ENCODE results near the gene ZBED4.
"Not testable (repeated sequence)": the region's sequence is repeated elsewhere in the genome, so short reads cannot be mapped to it uniquely, and the experiment has no call there.

Gene ZBED4

DNA sequence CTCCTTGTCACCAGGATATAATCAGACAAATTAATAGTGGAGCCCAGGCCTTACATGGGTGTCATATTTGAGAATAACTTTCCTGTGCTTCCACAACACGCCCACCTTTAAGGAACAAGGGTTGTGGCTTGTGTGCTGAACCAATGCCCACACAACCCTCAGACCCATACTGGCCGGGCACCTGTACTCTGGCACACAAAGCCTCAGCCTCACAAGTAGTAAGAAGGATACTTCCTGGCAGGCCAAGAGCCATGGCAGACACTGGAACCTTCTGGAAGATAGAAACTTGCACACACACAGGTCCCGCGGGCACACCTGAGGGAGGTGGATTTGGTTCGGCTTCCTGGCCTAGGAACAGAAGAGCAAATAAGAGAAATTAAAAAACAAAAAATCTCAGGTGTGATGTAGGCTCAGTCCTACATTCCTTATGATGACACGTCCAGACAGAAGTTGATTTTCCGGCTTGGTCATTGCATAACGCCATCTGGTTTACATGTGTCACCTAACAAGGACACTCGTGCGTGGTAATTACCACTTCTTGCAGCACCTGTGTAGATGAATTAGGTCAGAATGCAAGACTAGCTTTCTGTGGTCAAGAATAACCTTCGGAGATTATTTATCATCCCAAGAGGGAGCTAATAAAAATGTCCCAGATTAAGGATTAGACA, 20.2 kb upstream of the ZBED4 start:
- TF ChIP-seq GATA1 (IDR thresholded peaks at IDR 0.05; ENCODE audit: low read depth, low read length) (no peak), POLR2A (IDR thresholded peaks at IDR 0.05; ENCODE audit: low read length) (no peak)
- no peak for DNase-seq

DNA sequence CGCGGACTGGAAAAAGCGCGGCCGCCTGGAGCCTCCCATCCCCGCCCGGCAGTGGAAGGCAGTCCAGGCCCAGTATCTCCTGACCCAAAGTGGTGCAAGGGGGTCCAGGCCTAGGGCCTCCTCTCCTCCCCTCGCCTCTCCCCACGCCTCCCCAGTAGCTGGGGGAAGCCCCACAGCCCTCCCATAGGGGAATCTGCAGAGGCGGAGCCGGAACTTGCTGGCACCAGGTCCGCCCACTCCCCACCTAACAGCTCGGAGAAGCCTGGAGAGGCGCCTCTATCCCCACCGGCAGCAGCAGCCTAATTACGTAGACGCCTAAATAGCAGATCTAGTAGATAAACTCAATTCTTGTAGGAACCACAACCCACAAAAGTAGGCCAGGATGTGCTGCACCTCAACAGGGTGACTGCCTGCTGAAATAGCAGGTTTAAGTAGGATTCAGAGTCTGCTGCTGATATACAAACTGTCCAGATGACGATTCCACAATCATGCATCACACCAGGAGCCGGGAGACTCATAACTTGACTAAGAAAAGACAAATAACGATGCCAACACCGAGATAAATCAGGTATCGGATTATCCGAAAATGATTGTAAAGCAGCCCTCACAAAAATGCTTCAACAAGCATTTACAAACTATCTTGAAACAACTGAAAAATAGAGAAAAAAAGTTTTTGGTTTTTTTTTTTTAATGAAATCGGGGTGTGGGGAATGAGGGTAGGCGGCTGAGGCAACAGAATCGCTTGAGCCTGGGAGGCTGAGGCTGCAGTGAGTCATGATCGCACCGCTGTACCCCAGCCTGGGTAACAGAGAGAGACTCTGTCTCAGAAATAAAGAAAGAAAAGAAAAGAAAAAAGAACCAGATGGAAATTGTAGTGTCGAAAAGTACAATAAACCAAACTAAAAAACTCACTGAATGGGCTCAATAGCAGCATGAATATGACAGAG, 14.6 kb upstream of the ZBED4 start:
- no peak for TF ChIP-seq POLR2A (IDR thresholded peaks at IDR 0.05; ENCODE audit: low read length)
- no peak for TF ChIP-seq GATA1 (IDR thresholded peaks at IDR 0.05; ENCODE audit: low read depth, low read length)
- no peak for DNase-seq

GRCh38 chr22:49845241-49845640, 8.4 kb upstream of the ZBED4 start:
- DNase-seq, result no peak
- TF ChIP-seq GATA1 (IDR thresholded peaks at IDR 0.05; ENCODE audit: low read depth, low read length), result no peak
- TF ChIP-seq POLR2A (IDR thresholded peaks at IDR 0.05; ENCODE audit: low read length), result no peak

DNA sequence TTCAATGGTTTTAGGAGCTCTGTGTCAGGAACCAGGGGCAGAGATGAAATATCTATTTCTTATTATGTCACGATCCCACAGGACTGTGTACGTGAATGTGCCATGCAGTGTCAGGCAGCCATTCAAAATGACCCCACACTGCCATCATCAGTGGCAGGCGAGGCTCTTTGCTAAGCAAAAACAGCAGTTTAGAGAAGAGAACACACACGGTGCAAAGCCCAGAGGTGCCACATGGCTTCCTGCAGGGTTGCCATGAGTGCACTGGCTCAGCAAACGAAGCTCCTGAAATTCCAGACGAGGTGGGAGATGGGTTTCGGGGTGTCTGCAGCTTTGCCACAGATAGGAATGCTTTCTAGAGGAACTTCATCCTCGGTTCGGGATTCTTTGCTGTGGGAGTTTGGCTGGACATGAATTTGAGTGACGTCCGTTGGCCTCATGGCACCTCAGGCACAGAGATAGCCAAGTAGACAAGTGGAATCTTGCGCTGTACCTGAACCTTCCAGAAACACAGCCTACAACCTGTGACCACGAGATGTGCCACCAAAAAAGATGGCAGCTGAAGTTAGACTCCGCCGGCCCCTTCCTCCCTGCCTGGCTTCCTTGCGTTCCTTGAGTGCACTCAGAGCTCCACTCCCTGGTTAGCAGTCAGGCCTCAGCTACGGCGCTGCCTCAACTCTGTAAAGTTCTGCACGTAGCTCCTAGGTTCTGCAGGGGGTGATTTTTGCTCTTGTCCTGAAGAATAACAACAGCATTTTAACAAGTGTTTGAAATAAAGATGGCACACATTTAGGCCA, 7.8 kb upstream of the ZBED4 start:
- TF ChIP-seq POLR2A (IDR thresholded peaks at IDR 0.05; ENCODE audit: low read length), result no peak

DNA sequence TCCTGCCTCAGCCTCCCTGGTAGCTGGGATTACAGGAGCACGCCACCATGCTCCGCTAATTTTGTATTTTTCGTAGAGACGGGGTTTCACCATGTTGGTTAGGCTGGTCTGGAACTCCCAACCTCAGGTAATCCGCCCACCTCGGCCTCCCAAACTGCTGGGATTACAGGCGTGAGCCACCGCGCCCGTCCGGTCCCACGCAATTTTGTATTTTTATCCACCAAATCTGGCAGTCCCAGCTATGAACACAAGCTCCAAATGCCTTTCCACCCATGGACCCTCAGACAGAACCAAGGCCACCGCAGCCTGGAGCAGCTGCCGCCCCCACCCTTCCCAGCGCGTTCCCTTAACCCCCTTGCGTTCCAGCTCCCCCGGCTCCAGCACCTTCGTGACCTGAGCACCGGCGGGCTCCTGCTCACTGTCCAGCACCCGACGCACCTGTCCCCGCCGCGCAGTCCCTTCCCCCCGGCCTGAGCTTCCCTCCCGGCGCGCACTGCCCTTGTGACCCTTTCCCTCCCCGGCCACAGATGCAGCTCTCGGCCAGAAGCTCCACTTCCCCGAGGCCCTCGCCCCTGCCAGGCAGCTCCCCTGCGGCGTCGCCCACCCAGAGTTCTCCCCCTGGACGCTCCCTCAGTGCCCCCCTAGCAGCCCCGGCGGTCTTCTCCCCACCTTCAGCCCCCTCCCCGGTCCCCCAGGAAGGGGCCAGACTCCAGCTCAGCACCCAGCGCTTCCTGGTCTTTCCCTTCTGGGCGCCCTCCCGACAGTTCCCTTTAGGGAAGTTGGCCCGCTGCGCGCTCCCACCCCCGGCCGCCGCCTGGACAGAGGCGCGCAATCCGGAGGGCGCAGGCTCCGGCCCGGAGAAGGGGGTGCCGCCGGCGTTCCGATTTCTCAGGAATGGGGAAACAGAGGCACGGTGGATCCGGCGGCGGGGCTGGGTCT, 5.6 kb upstream of the ZBED4 start:
- TF ChIP-seq GATA1 (IDR thresholded peaks at IDR 0.05; ENCODE audit: low read depth, low read length) (no peak), POLR2A (IDR thresholded peaks at IDR 0.05; ENCODE audit: low read length) (no peak)
- no peak for DNase-seq

More for the DNA sequence above, 7.8 kb upstream of the ZBED4 start:
- no peak for DNase-seq

DNA sequence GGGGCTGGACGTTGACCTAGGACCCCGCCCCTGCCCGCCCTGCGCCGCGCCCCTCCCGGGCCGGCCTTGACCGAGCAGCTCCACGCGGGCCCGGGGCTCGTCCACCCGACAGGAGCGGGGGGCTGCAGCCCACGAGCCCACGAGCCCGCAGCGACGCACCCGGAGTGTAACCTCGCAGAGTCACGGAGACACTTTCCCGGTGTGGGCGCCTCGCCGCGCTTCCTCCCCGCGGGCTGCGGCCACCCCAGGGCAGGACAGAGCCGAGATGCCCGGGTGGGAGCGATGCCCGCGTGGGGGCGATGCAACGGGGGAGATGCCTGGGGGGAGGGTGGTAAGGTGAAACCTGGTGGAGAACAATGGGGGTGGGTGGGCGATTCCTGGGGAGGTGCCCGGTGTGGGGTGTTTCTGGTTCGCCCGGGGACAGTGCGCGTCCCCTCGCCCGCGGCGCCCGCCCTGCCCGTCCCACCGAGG, 4.9 kb upstream of the ZBED4 start:
- DNase-seq, result no peak

GRCh38 chr22:49849161-49850020, 4.3 kb upstream of the ZBED4 start:
- TF ChIP-seq GATA1 (IDR thresholded peaks at IDR 0.05; ENCODE audit: low read depth, low read length), result no peak
- no peak for TF ChIP-seq POLR2A (IDR thresholded peaks at IDR 0.05; ENCODE audit: low read length)
- DNase-seq, result no peak

More for the DNA sequence above, 4.9 kb upstream of the ZBED4 start:
- TF ChIP-seq POLR2A (IDR thresholded peaks at IDR 0.05; ENCODE audit: low read length) (no peak), GATA1 (IDR thresholded peaks at IDR 0.05; ENCODE audit: low read depth, low read length) (no peak)

DNA sequence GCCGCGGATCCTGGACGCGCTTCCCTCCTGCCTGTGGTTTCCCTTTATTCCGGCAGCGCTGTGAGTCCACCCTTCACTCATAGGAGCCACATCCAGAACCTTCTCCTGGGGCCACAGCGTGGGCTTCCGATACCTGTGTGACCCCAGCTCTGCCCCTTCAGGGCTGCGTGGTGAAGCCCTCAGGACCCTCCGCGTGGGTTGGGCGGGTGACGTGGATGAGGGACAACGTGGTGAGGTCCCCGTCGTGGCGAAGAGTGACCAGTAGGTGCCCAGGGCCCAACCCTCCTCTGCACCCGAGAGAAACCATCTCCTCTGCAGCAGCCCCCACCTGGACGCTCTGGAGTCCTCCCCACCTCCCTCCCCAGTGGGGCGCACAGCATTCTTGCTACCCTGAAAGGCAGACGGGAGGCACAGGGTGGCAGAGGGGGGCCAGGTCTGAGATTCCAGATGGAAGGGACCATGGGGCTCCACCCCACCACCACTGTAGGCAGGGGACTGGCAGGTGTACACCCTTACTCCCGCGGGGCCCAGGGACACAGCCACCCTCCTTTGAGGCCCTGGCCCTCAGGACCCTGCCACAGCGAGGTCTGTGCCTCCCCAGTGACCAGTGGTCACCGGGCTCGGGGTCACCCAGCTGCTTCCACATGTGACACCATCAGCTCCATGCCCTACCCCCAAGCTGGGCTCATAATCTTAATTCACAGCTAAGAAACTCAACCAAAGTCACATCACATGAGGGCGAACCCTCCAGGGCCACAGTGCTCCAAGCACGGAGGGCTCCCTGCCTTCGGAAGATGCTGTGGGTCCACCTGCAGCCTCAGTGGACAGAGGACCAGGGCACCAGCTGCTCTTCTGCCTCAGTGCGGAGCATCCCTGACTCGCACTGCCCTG, 3.4 kb upstream of the ZBED4 start:
- TF ChIP-seq GATA1 (IDR thresholded peaks at IDR 0.05; ENCODE audit: low read depth, low read length) (no peak), POLR2A (IDR thresholded peaks at IDR 0.05; ENCODE audit: low read length) (no peak)
- no peak for DNase-seq

DNA sequence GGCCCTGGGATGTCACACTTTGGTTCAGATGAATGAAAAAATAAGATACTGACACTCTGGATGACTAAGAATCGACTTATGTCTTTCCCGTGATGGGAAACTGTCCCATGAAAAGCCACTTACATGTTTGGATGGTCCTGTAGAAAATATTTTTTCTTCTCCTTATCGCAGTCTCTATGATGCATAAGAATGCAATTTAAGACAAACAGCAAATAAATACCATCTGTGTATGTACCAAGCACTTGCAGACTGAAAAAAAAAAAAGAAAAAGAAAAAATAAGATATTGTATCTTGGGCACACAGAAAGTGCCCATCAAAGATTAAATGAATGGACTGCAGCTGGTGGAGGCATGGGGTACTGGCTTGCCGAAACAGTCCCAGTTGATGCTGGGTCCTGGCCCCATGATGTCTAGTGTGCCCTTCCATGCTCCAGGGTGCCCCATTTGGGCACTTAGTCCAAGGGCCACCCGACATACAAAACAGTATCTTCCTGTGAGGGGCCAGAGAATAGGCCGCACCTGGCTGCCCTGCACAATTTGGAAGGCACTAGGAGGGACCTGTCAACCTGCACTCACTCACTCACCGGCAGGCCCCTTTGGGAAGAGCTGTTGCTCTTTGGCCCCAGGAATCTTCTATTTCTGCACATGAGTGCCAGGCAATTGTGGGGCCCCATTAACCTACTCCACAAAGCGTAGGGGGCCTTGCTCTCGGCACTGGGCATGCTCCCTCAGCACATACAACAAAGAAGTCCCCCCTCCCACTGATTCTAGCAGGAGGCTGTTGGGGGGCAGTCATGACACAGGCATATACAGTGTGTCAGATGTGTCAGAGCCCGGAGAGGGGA, 2.5 kb upstream of the ZBED4 start:
- TF ChIP-seq POLR2A (IDR thresholded peaks at IDR 0.05; ENCODE audit: low read length) (no peak), GATA1 (IDR thresholded peaks at IDR 0.05; ENCODE audit: low read depth, low read length) (no peak)
- DNase-seq, result no peak

GRCh38 chr22:49852568-49852897, 1.1 kb upstream of the ZBED4 start:
- DNase-seq, result not testable (repeated sequence)
